Left lung (tissue), 10 donors: ENCODE results near the gene BPIFB2. TPM values are rescaled to one million over a fixed set of nuclear protein-coding genes. Genes with fewer than 3 reads are reported as not detected.

Source experiments
- ATAC-seq: fragments of 200-7000 bp; cut with Tn5 transposase; one replicate; pipeline ENCODE4 v1.9.1; 2020; ENCODE audit warnings: moderate library complexity
- DNase-seq, 4 donors: peaks; one replicate each; pipeline ENCODE4 v3.0.0-alpha.2; 2013 to 2020
- H3K27ac ChIP-seq, 2 donors: fragments of 200-600 bp; sonication (generic) in 1 of 2; one replicate each; pipeline versions ENCODE4 v1.5.0 to v1.8.0; 2020 to 2021
- H3K27me3 ChIP-seq, 2 donors: fragments of 200-600 bp; sonication (generic) in 1 of 2; one replicate each; pipeline versions ENCODE4 v1.5.0 to v1.8.0; 2020 to 2021
- H3K36me3 ChIP-seq, 2 donors: fragments of 200-600 bp; sonication (generic) in 1 of 2; one replicate each; pipeline versions ENCODE4 v1.5.0 to v1.8.0; 2020 to 2021
- H3K4me1 ChIP-seq, 2 donors: fragments of 200-600 bp; one replicate each; pipeline ENCODE4 v1.8.0; 2021
- H3K4me3 ChIP-seq, 2 donors: fragments of 200-600 bp; sonication (generic) in 1 of 2; one replicate each; pipeline versions ENCODE4 v1.5.0 to v1.8.0; 2020 to 2021; ENCODE audit warnings: mild to moderate bottlenecking in 1 of 2
- H3K9me3 ChIP-seq, 2 donors: fragments of 200-600 bp; sonication (generic) in 1 of 2; one replicate each; pipeline versions ENCODE4 v1.5.0 to v1.8.0; 2020 to 2021
- CTCF ChIP-seq, 2 donors: fragments of 200-600 bp; sonication (generic) in 1 of 2; IDR thresholded peaks; one replicate each; pipeline versions ENCODE4 v1.5.0 to v1.8.0; 2021; ENCODE audit warnings: antibody characterized with exemption in 2 of 2
- intact Hi-C, 2 donors: fragments of 100-400 bp; cut with DNase I; formaldehyde crosslinking; loops; one replicate each; pipeline versions ENCODE4 v1.11.2 to v1.14.2; 2022
- polyA plus RNA-seq, 6 donors: library from polyadenylated mRNA; unstranded; fragments of 120-200 nt; gene quantifications; one replicate each; pipeline ENCODE4 v1.2.1, GENCODE V29; 2013; ENCODE audit not compliant: insufficient read length in 6 of 6
- total RNA-seq, 2 donors: library from RNA; stranded (reverse); fragmentation: NEBNext Ultra II Directional; extraction: Animal tissue kit (Norgen Biotek cat#: 25700); gene quantifications; one replicate each; pipeline ENCODE4 v1.2.1, GENCODE V29; 2021
- donor health status: DM: no; HTN: yes; CAD: no.
- donor health status: DM: no; HTN: no; CAD: no.

The BPIFB2 gene
- total and polyA plus RNA-seq, 8 donors: 0.65 TPM; not detected in 7

- Histone ChIP-seq H3K27me3 (no peaks in the 10 kb centered on the region), H3K27ac (no peak overlapping the region), H3K9me3 (no peaks in the 10 kb centered on the region), H3K4me1 (peaks cover 0 to 8% of the 10 kb centered on the region in 2 donors), H3K36me3 (no peaks in the 10 kb centered on the region), H3K4me3 (no peak overlapping the region)
- ATAC-seq (no peak), DNase-seq (no peak)
- intact Hi-C loops: no loop called here
- no peak for TF ChIP-seq CTCF (IDR thresholded peaks at IDR 0.05)
Observed at GRCh38 chr20:32975698-32976674, 31.5 kb upstream of the BPIFB2 start.

DNA sequence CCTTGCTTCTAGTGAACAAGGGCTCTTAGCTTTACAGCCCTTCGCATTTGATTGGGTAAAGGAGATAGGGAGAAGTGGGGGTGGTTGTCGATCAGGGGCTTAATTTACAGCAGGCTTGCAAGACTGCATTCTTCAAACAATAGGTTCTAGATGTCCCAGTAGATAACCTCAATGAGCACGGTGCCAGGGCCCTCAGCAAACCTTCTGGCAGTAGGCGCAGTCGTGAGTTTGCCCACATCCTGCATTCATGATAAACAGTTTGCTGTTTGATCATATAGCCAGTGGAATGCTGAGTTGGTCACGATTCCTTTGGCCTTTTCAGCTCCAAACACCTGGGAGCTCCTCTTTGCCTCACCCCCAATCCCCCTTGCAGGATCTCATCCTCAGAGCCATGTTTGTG lies 30.8 kb upstream of the BPIFB2 start:
- no peak for TF ChIP-seq CTCF (IDR thresholded peaks at IDR 0.05)
- intact Hi-C loops: no loop called here
- Histone ChIP-seq H3K27ac (no peak overlapping the region), H3K36me3 (no peaks in the 10 kb centered on the region), H3K4me1 (peaks cover 0 to 8% of the 10 kb centered on the region in 2 donors), H3K4me3 (no peak overlapping the region), H3K27me3 (no peaks in the 10 kb centered on the region), H3K9me3 (no peaks in the 10 kb centered on the region)
- DNase-seq (no peak), ATAC-seq (no peak)

DNA sequence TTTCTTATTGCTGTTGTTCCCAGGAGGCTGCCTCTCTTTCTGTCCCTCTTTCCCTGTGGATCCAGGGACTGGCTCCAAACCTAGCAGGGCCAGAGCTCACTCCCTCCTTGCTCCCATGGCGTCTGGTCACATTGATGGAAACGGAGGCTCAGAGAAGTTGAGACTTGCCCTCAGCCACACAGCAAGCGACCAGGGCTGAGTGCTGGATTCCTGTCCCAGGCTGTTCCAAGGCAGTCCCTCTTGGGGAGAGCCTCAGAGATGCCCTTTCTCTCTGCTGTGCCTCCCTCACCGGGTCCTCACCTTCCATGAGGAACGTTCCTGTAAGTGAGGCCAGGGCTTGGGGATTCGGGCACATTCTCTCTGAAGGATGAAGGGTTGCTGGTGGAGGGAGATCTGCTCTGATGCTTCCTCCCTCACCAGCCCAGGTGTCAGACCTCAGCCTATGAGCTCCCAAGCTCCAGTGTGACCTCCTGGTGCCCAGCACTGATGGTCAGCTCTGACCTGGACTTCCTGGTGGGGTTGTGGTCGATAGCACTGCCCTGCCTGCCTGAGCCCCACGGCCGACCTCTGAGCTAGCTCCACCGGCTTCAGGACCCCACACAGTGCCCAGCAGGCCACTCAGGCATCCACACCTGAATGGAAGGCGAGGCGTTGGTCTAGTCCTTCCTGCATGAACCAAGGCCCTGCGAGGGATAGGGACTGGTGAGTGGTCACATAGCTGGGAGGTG lies 30.1 kb upstream of the BPIFB2 start:
- DNase-seq (no peak), ATAC-seq (no peak)
- Histone ChIP-seq H3K4me3 (no peak overlapping the region), H3K9me3 (no peaks in the 10 kb centered on the region), H3K27ac (no peak overlapping the region), H3K36me3 (no peaks in the 10 kb centered on the region), H3K4me1 (peaks cover 0 to 4% of the 10 kb centered on the region in 2 donors), H3K27me3 (no peaks in the 10 kb centered on the region)
- intact Hi-C loops: no loop called here
- TF ChIP-seq CTCF (IDR thresholded peaks at IDR 0.05): no peak

GRCh38 chr20:32978009-32978335 lies 29.5 kb upstream of the BPIFB2 start:
- intact Hi-C loops: no loop called here
- H3K36me3 ChIP-seq: no peaks in the 10 kb centered on the region
- H3K9me3 ChIP-seq: no peaks in the 10 kb centered on the region
- no peak overlapping the region for H3K27ac ChIP-seq
- H3K27me3 ChIP-seq: no peaks in the 10 kb centered on the region
- no peaks in the 10 kb centered on the region for H3K4me1 ChIP-seq
- no peak for TF ChIP-seq CTCF (IDR thresholded peaks at IDR 0.05)
- DNase-seq (no peak), ATAC-seq (no peak)
- no peak overlapping the region for H3K4me3 ChIP-seq
